Mononuclear cell (primary cell): ENCODE measurements around the gene DHRS12. TPM values are rescaled to one million over a fixed set of nuclear protein-coding genes. Genes with fewer than 3 reads are reported as not detected.
"Not testable (repeated sequence)": the region's sequence is repeated elsewhere in the genome, so short reads cannot be mapped to it uniquely, and the experiment has no call there.

ENCODE experiments used
- H3K27me3 ChIP-seq: 2 replicates; pipeline ENCODE4 v1.6.0; 2011; ENCODE audit warnings: low read length, control low read depth; ENCODE audit not compliant: insufficient read depth
- H3K4me1 ChIP-seq: 2 replicates; pipeline ENCODE4 v1.5.1; 2011; ENCODE audit warnings: mild to moderate bottlenecking, low read length, control low read depth; ENCODE audit not compliant: insufficient read depth
- H3K4me3 ChIP-seq: 2 replicates; pipeline ENCODE4 v1.5.1; 2011; ENCODE audit warnings: mild to moderate bottlenecking, low read length, moderate library complexity
- H3K9me3 ChIP-seq: 2 replicates; pipeline ENCODE4 v1.5.1; 2011; ENCODE audit warnings: low read depth, mild to moderate bottlenecking, control low read depth, low read length
- total RNA-seq: library from RNA; depleted of rRNA; stranded (reverse); fragments of >200 nt; gene quantifications from one replicate; pipeline ENCODE4 v1.2.3, GENCODE V29; 2012

Gene DHRS12
- total RNA-seq, 1 donor = 3.6 TPM

- Histone ChIP-seq H3K27me3 (no peaks in the 10 kb centered on the region), H3K9me3 (no peaks in the 10 kb centered on the region), H3K4me1 (peaks cover 46% of the 10 kb centered on the region), H3K4me3 (no peak overlapping the region)
Measured at GRCh38 chr13:51833980-51834379, 30.0 kb upstream of the DHRS12 start.

- Histone ChIP-seq H3K4me1 (peaks cover 59% of the 10 kb centered on the region), H3K27me3 (no peaks in the 10 kb centered on the region), H3K4me3 (no peak overlapping the region), H3K9me3 (no peaks in the 10 kb centered on the region)
Measured at GRCh38 chr13:51832471-51833152, 28.6 kb upstream of the DHRS12 start.

GRCh38 chr13:51831519-51831918 is 27.6 kb upstream of the DHRS12 start:
- Histone ChIP-seq H3K9me3 (no peaks in the 10 kb centered on the region), H3K4me1 (peaks cover 70% of the 10 kb centered on the region), H3K27me3 (no peaks in the 10 kb centered on the region), H3K4me3 (no peak overlapping the region)

GRCh38 chr13:51829568-51829899 is 25.6 kb upstream of the DHRS12 start:
- Histone ChIP-seq H3K4me1 (peaks cover 86% of the 10 kb centered on the region), H3K27me3 (no peaks in the 10 kb centered on the region), H3K4me3 (no peak overlapping the region), H3K9me3 (no peaks in the 10 kb centered on the region)

- H3K4me3 ChIP-seq = no peak overlapping the region
- no peaks in the 10 kb centered on the region for H3K9me3 ChIP-seq
- peaks cover 90% of the 10 kb centered on the region for H3K4me1 ChIP-seq
- H3K27me3 ChIP-seq = no peaks in the 10 kb centered on the region
Measured at GRCh38 chr13:51828730-51829567, 25.0 kb upstream of the DHRS12 start.

- H3K27me3 ChIP-seq = no peaks in the 10 kb centered on the region
- no peaks in the 10 kb centered on the region for H3K9me3 ChIP-seq
- peaks cover 98% of the 10 kb centered on the region for H3K4me1 ChIP-seq
- H3K4me3 ChIP-seq = no peak overlapping the region
Measured at GRCh38 chr13:51827254-51827653, 23.3 kb upstream of the DHRS12 start.

- Histone ChIP-seq H3K4me1 (peaks cover 98% of the 10 kb centered on the region), H3K9me3 (no peaks in the 10 kb centered on the region), H3K4me3 (no peak overlapping the region), H3K27me3 (no peaks in the 10 kb centered on the region)
Measured at GRCh38 chr13:51826606-51827005, 22.6 kb upstream of the DHRS12 start.

- Histone ChIP-seq H3K27me3 (no peaks in the 10 kb centered on the region), H3K9me3 (no peaks in the 10 kb centered on the region), H3K4me1 (peaks cover 98% of the 10 kb centered on the region), H3K4me3 (no peak overlapping the region)
Measured at GRCh38 chr13:51825681-51826254, 21.8 kb upstream of the DHRS12 start.

- Histone ChIP-seq H3K4me3 (peak overlapping the region; percentile 35), H3K9me3 (no peaks in the 10 kb centered on the region), H3K4me1 (peaks cover 98% of the 10 kb centered on the region), H3K27me3 (no peaks in the 10 kb centered on the region)
Measured at GRCh38 chr13:51825165-51825592, 21.2 kb upstream of the DHRS12 start.

- not testable (repeated sequence) for H3K9me3 ChIP-seq, H3K27me3 ChIP-seq
- H3K4me3 ChIP-seq = peak overlapping the region; percentile 35
- peaks cover 98% of the 10 kb centered on the region for H3K4me1 ChIP-seq
Measured at GRCh38 chr13:51824712-51825111, 20.7 kb upstream of the DHRS12 start.

GRCh38 chr13:51823863-51824262 is 19.9 kb upstream of the DHRS12 start:
- H3K4me3 ChIP-seq = peak overlapping the region; percentile 35
- no peaks in the 10 kb centered on the region for H3K9me3 ChIP-seq
- no peaks in the 10 kb centered on the region for H3K27me3 ChIP-seq
- peaks cover 99% of the 10 kb centered on the region for H3K4me1 ChIP-seq

- peak overlapping the region; percentile 32 for H3K4me3 ChIP-seq
- no peaks in the 10 kb centered on the region for H3K27me3 ChIP-seq
- H3K9me3 ChIP-seq = no peaks in the 10 kb centered on the region
- H3K4me1 ChIP-seq = peaks cover 99% of the 10 kb centered on the region
Measured at GRCh38 chr13:51823359-51823758, 19.4 kb upstream of the DHRS12 start.

GRCh38 chr13:51822106-51822815 is 18.3 kb upstream of the DHRS12 start:
- peaks cover 93% of the 10 kb centered on the region for H3K4me1 ChIP-seq
- H3K9me3 ChIP-seq = no peaks in the 10 kb centered on the region
- peak overlapping the region; percentile 32 for H3K4me3 ChIP-seq
- no peaks in the 10 kb centered on the region for H3K27me3 ChIP-seq

GRCh38 chr13:51821606-51822005 is 17.6 kb upstream of the DHRS12 start:
- Histone ChIP-seq H3K4me3 (peak overlapping the region; percentile 32), H3K9me3 (no peaks in the 10 kb centered on the region), H3K4me1 (peaks cover 86% of the 10 kb centered on the region), H3K27me3 (no peaks in the 10 kb centered on the region)

- no peak overlapping the region for H3K4me3 ChIP-seq
- peaks cover 83% of the 10 kb centered on the region for H3K4me1 ChIP-seq
- no peaks in the 10 kb centered on the region for H3K9me3 ChIP-seq
- no peaks in the 10 kb centered on the region for H3K27me3 ChIP-seq
Measured at GRCh38 chr13:51820016-51820597, 16.1 kb upstream of the DHRS12 start.
